Fibroblast of skin of left biceps (primary cell): Measurements from ENCODE around the gene ETS1.

ENCODE experiments used
- DNase-seq, 2 experiments: peaks; one replicate each; pipeline ENCODE4 v3.0.0-alpha.2; 2013; ENCODE audit warnings: low read depth in 2 of 2

Gene ETS1

DNA sequence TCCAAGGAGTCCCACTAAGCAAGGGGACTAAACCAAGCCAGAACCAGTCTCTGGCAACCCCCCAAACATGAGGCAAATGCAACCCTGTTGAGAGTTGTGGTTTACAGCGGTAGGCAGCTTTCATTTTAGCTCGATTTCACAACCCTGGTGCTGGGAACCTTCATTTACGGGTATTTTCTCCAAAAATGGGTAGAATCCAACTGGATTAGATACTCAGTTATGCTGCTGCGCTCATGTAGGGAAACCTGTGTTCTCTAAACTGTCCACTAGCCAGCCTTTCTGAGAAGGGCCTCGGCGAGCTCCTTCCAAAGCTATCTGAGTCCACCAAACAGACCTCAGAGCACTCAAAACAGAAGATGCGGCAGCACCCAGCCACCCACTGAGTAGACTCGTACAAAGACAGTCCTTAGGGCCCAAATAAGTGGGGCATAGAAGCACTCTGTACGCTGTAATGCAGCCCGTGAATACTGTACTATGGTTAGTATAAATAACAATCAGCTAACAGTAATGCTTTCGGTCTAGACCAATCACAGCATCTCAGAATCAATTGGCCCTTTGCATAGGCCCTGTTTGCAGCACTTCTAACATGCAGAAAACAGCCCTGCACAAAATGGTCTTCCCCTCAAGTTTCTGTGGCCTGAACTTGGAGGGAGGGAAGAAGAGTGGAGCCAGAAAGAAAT is 104.7 kb downstream of the ETS1 start:
- no peak for DNase-seq

DNA sequence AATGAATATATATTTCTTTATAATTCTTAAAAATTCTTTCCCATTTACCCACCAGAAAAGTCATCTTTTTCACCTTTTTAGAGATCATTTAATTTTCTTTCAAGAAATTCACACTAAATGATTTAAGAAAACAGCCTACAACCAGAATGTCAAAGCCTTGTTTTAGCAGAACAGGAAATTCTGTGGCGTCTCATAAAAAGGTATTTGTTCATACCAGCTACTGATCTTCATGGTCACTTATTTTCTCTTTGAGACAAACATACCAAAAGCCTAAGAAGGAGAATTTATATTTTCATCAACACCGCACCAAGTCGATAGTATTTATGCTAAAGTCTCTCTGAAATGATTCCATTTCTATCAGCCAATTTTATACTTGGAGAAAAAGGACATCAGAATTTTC is 105.3 kb downstream of the ETS1 start:
- DNase-seq, result no peak

DNA sequence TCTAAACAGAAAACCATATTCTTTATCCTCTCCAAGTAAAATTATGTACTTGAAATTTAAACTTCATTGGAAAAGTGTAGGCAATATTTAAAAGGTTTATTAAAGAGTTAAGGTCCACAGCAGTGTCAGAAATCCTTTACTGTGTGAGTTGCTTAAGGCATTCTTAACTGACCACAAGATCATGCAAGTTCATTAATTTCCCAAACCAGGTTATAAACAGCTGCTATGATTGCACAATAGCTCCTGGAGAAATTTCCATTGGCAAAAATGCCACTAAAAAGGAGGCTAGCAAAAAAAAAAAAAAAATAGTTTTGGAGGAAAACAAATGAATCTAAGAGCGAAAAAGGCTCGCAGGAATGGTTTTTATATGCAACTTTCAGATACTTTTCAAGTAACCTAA is 106.2 kb downstream of the ETS1 start:
- peak; percentile 73 for DNase-seq

DNA sequence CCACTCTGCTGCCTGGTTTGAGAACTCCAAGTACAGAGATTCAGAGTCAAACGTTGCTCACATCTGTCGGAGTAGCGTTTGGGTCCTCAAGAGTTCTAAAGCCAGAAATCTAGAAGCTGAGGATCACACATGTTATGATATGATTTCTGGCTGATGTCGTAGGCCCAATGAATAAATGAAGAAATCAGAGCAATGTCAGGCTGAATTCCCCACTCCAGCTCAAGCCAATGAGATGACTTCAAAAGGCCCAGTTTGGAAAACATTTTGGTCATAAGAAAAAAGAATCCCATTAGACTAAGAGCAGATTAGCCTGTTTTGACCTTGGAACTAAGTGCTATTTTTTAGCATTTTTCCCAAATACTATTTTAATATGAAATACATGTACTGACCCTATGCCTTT is 106.7 kb downstream of the ETS1 start:
- DNase-seq, result no peak

DNA sequence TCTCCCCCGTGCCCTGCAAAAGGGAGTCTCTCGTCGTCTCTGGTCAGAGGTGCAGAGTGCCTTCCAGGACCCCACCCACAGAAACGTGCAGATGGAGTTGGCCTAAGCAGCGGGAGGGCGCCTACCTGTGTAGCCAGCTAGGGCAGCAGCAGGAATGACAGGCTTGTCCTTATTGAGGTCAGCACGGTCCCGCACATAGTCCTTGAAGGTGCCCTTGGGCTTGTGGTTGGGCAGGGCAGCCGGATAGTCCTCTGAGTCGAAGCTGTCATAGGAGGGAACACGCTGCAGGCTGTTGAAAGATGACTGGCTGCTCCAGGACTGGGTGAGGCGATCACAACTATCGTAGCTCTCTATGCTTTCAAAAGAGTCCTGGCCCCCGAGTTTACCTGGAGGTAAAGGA is 107.3 kb downstream of the ETS1 start:
- DNase-seq, result no peak

DNA sequence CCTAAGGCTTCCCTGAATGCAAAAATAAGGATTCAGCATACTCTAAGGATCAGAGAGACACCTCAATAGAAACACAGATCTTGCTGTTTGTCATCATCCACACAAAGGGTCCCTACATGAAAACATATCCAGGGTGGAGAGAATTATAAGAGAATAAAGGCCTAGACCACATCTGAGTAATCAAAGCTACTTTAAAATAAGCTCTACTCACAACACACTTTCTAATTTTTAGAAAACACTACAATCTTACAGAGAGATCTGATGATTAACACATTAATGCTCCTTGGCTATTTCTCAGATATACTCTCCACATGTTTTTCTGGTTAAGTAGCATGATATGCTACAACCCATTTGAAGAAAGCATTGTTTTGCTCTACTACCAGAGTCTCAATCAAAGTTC is 108.2 kb downstream of the ETS1 start:
- no peak for DNase-seq

DNA sequence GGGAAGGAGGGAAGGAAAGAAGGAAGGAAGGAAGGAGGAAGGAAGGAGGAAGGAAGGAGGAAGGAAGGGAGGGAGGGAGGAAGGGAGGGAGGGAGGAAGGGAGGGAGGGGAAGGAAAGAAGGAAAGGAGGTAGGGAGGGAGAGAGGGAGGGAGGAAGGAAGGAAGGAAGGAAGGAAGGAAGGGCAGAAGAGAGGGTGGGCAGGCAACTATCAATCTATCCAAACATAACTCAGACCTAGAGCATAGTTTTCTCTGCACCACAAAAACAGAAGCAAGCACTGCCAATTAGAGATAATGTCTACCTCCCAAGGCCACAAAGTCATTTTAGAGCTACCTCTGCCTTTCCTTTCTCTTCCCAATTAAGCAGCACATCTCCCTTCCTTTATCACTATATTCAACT is 109.1 kb downstream of the ETS1 start:
- DNase-seq, result no peak

DNA sequence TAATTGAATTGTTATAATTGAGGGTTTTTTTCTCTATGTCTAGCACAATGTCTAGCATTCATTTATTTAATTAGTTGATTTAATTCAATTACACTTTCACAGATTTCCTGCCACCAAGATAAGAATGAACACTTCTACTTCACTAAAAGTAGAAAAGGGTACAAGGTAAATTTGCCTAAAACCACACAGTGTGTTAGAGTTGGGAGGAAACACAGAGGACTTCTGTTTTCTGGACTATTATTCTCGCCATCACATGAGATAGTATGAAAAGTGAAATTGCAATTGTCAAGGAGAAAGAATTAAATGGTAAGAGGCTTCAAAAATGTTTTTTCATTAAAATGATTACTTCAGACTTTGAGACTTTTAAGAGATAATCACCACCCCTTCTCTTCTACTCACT is 109.5 kb downstream of the ETS1 start:
- no peak for DNase-seq

DNA sequence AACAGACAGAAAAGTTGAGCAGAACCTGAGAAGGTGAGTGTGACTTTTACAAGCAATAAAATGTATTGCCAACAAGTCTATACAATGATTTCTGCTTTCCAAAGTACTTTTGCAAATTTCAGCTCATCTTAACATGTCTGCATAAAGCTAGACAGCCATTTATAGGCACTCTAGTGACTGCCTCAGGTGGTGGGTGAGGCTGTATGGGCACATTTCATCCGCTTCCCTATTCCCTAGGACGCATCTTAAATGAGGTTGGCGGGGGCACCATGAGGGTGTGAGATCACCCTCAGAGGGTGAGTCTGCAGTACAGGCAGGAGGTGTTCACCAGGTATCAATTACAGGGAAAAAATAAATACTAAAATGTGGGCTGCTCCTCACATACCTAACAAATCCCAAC is 110.1 kb downstream of the ETS1 start:
- DNase-seq, result no peak

DNA sequence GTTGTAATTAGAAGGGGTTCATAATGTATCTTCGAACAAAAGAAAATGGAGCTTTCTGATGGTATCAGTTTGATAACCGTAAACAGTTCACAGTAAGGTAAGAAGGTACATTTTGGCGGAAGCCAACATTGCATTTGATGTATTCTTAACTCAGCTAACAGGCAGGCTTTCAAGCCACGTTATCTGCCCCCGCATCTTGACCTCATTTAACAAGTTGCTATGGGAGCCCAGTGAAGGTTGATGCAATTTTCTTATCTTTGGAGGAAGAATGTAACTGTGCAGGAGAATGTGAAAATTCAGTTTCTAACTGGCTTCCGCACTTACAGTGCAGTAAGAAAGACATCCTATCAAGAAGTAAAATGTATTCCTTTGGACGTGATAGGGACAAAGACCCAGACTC is 110.6 kb downstream of the ETS1 start:
- no peak for DNase-seq

DNA sequence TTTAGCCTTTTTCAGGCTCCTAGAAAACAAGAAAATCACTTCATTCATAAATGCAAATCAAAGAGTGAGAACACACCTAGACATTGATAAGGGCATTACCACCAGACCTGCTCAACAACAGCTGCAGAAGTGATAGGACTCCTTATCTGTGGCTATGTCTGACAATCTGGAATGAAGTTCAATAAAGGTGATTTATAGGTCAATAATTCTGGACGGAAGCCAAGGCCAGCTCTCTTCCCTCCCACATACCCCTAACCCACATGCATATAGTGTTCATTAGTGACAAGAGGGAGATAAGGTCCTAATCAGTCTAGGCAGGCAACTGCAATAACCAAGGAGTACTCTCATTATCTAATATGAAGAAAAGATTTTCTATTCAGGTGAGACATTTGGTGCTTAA is 111.3 kb downstream of the ETS1 start:
- DNase-seq, result no peak

DNA sequence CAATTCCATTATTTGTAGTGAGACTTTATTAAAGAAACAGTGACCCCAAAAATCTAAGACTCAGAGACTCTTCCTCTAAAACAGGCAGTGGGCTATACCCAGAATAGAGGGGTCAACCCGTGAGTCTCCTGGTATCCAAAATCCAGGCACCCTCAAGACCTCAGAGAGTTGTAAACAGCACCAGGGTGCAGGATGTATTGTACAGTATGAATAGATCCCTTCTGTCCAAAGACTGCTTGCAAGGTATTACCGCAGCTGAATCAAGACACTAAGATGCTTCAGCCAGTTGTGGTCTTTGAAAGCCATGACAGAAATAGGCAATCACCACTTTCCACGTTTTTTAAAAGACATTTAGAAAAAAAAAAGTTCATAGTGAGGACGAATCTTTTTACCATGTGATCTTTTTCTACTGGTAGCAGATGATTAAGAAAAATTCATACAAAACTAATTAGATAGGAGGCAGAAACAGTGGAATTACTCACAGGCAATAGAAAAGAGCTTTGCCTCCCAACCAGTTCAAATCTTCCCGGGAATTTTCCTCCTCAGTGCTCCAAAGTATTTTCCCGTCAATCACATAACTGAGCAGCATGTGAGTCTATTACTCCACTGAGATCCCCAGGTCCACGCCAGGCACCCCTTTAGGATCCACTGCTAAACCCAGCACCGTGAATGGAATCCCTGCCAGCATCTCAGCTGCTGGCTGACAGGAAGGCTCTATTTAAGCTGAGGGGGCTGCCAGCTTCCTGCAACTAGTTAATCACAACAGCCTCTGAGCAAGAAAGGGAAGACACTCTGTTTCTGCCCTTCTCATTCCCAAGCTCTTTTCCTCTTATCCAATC is 113.1 kb downstream of the ETS1 start:
- DNase-seq, result no peak

DNA sequence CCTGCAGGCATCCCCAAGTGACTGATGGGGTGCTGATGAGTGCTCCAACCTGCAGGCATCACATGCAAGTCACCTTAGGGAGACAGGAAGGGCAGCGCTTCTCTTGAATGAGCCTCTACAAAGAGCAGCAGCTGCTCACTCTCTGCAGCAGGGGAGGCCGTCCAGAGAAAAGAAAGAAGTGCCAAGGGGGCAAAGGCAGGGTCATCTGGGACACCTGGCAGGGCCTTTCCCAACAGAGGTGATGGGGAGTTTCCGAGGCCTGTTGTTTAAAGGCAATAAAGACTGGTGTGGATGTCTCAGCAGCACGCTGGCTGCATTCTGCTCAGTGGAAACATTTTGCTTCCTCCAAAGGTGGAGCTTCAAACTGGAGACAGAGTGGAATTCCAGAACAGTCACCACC is 113.7 kb downstream of the ETS1 start:
- DNase-seq, result no peak

DNA sequence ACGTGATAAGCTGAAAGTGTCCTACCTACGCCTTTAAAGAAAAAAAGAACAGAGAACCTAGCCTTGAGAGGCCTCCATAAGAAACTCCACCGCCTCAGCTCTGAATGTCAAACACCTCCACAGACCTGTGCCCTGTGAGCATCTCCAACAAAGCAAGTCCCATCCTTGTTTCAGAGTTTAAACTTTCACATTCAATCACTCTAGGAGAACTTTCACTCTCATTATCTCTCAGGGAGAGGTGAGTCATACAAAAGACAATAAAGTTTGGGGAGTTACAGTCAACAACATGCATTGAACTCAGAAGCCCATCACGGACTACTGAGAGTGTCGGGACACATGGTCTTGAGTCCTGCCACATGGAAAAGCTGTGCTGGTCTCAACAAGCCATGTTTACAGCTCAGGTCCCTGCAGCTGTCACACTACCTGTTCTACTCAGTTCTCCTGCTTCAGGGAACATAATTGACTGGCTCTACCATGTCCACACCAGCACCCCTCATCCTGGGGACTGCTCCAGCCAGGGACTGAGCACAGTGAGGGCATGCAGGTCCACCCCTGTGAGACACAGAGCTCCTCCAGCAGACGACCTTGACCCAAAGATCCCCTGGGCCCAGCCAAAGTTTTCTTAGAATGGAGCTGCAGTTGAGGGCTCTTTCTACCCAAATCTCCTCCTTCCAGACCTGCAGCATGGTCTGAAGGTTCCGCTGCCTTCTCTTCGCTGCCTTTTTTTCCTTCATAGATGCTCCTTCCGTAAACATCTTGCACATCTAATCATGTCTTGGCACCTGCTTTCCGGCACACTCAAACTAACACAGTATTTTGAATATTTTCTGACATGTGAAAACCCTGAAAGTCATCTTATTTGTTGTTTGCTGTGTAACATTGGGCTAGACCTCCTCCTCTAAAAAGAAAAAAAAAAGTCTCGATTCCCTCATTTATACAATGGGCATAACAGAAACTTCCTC is 114.9 kb downstream of the ETS1 start:
- no peak for DNase-seq

DNA sequence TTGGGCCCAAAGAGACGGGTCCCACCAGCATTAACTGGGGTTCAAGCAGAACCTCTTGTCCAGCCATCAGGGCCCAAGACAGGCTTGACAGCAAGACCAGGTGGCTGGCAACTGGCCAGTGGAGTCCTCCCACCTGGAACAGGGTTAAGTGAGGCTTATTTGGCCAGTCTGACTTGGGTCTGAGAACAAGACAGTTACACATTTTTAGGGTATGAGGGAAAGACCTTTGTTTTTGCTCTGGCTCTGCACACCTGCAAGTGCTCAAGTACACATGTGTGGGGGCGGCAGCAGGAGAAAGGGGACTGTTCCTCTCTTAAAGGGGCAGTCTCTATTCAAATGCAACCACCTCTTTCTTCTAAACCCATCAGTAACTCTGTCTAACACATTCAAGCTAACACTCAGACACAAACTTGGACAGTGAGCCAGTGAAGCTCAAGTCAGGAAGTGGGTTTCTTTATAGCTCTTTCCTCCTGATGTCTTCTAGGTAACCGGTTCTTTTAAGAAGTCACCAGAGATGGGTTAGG is 116.2 kb downstream of the ETS1 start:
- no peak for DNase-seq

DNA sequence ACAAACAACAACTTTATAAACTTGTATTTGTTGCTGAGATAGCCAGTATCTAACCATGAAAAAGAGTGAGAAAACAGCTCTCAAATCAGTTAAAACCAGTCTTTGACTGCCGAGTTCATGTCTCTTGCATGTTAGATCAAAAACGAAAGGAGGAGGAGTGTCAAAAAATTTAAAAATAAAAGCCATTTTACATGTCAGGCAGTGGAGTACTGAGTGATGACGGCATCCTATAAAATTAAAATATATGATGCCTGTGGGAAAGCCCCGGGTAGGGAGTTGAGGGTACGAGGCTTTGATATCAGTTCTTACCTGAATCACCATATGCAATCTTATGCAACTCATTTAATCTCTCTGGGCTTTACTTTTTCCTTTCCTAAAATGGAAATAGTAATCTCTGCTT is 117.3 kb downstream of the ETS1 start:
- DNase-seq, result no peak

DNA sequence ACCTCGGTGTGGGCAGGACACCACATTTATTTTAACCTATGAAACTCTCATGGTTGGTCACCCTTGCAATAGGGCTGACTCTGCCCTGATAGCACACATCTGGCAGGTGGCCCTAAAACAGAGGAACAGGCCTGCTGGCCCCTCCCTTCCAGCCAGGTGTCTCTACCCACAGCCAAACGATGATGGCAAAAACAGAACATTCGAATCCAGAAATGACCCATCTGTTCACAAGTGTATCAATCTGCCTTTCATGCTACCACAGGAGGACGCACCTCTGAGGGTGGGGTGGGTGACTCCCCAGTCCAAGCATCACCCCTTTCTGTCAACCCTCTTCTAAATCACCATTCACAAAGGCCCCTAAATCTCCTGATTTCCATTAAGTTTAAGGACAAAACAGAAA is 118.1 kb downstream of the ETS1 start:
- DNase-seq, result no peak

DNA sequence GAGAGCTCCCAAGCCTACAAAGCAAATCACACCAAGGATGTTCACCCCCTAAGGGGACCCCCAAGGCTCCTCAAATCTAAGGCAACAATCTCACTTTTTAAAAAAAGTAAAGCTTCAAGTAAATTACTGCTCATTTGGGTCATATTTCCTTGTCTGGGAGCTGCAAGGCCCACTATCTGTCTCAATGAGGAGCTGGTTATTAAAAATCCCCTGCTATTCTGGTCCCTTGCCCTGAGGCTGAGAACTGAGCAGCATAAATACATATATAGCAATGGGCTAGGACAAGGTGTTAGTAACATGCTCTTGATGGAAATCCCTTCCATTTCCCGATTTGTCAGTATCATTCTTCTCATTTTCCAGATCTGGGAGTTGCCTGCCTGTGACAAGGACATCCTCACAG is 119.2 kb downstream of the ETS1 start:
- no peak for DNase-seq

DNA sequence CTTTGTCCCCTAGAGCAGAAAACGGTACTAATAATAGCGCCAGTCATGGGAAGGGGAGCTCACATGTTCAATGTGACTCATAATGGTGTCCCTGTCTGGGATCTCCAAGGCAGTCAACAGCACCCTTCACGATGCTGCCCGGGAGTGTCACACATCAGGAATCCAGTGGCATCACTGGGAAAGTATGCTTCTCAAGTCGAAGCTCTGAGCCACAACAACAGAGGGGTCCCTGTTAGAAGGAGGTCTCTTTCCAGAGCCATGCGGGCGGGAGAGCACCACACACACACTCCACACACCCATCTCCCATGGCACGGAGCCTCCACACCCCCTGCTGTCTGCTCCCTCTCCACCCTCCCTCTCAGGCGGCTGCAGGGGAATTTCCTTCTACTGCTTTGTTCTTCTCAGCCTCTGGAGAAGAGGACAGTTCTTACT is 119.7 kb downstream of the ETS1 start:
- peak; percentile 78 to 85 for DNase-seq

DNA sequence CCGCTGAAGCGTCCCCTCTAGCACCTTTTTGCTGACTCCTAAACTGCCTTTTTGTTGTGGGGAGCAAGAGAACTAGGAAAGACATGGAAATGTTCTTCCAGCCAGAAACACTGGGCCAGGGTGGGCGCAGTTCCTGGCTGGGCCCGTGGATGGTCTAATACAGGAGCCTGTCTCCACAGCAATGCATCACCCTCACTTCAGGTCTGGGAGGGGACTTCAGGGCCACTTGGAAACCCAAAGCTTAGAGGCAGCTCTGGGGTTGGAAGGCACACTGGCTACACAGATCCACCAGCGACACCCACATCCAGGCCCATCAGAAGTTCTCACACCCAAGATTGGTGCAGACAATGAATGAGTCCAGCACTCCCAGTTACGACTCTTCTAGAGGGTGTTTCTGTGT is 120.3 kb downstream of the ETS1 start:
- no peak for DNase-seq

DNA sequence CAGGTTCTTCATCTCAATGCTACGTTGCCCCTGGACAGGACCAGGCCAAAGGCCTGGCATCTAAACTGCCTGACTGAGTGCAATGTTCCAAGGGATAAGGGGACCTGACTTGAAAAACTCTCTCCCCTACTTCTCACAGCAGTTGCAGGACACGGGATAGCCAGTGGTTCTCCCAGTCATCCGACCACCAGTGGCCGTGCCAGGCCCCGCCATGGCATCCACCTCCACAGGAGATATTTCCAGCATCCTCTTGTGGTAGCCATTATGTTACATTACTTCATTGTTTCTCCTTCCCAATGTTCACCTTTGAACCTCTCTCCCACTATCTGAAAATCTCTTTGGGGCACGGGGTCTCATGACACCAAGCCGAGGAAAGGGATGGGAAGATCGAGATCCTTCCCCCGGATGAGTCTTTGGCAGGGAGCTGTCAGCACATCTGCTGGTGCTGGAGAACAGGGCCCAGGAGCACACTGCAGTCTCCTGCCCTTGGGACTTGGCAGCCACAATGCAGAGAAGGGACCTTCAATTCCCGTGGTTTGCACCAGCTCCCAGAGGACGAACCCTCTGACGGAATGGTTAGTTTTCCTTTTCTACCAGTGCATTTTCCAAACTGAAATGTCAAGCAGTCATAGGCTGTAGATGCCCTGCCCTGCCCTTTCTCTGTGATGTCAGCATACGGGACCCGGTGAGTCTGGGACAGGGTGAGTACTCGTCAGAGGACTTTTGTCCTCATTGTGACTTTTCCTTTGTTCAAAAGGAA is 121.2 kb downstream of the ETS1 start:
- DNase-seq, result no peak
